HG03135 (cell line): ENCODE data around the gene OMA1.

Experiments
- ATAC-seq: cut with Tn5 transposase; IDR thresholded peaks from one replicate; pipeline ENCODE4 v1.9.1; 2021; ENCODE audit warnings: mild to moderate bottlenecking, moderate library complexity; ENCODE audit not compliant: unreplicated experiment

OMA1 gene

GRCh38 chr1:58434607-58435006 lies 111.9 kb downstream of the OMA1 start:
- ATAC-seq = no peak

- ATAC-seq = no peak
Measured at GRCh38 chr1:58434181-58434580, 112.3 kb downstream of the OMA1 start.

- ATAC-seq = no peak
Measured at GRCh38 chr1:58432851-58433668, 113.5 kb downstream of the OMA1 start.

GRCh38 chr1:58431901-58432620 lies 114.5 kb downstream of the OMA1 start:
- ATAC-seq = no peak
